SK-N-SH treated with all-trans-retinoic acid at 6 μM for 48 hours (cell line): ENCODE results near the gene FYTTD1.

Experiments
- ATAC-seq: fragments of 200-7000 bp; cut with Tn5 transposase; 3 replicates; pipeline ENCODE4 v1.9.1; 2020; ENCODE audit warnings: mild to moderate bottlenecking, moderate library complexity
- BACH2 ChIP-seq: fragments of 250-450 bp; sonication (Bioruptor Pico); IDR thresholded peaks from 2 replicates; pipeline ENCODE4 v1.9.0; 2021; ENCODE audit warnings: mild to moderate bottlenecking, borderline replicate concordance
- GLIS3 ChIP-seq: fragments of 250-450 bp; sonication (Bioruptor Pico); IDR thresholded peaks from 2 replicates; pipeline ENCODE4 v1.5.0; 2020; ENCODE audit warnings: mild to moderate bottlenecking, moderate library complexity
- ISL1 ChIP-seq: fragments of 250-450 bp; sonication (Bioruptor Pico); IDR thresholded peaks from 2 replicates; pipeline ENCODE4 v2.1.2; 2022; ENCODE audit warnings: mild to moderate bottlenecking, moderate library complexity
- PPARA ChIP-seq: fragments of 250-450 bp; sonication (Bioruptor Pico); IDR thresholded peaks from 2 replicates; pipeline ENCODE4 v1.5.0; 2020; ENCODE audit warnings: mild to moderate bottlenecking, borderline replicate concordance
- RARB ChIP-seq: fragments of 250-450 bp; sonication (Bioruptor Pico); IDR thresholded peaks from 2 replicates; pipeline ENCODE4 v1.8.0; 2021; ENCODE audit warnings: mild to moderate bottlenecking, moderate library complexity
- SNAI2 ChIP-seq: fragments of 250-450 bp; sonication (Bioruptor Pico); IDR thresholded peaks from 2 replicates; pipeline ENCODE4 v1.5.0; 2020; ENCODE audit warnings: mild to moderate bottlenecking, moderate library complexity
- TCF4 ChIP-seq: fragments of 250-450 bp; sonication (Bioruptor Pico); IDR thresholded peaks from 2 replicates; pipeline ENCODE4 v1.8.0; 2021; ENCODE audit warnings: mild to moderate bottlenecking, moderate library complexity, borderline replicate concordance
- TOX ChIP-seq: fragments of 250-450 bp; sonication (Bioruptor Pico); IDR thresholded peaks from 2 replicates; pipeline ENCODE4 v1.8.0; 2021; ENCODE audit warnings: mild to moderate bottlenecking, moderate library complexity, borderline replicate concordance
- ZC3H10 ChIP-seq: fragments of 250-450 bp; sonication (Bioruptor Pico); IDR thresholded peaks from 2 replicates; pipeline ENCODE4 v1.5.1; 2021; ENCODE audit warnings: mild to moderate bottlenecking, moderate library complexity
- ZFP3 ChIP-seq: fragments of 250-450 bp; sonication (Bioruptor Pico); IDR thresholded peaks from 2 replicates; pipeline ENCODE4 v1.5.0; 2020; ENCODE audit warnings: mild to moderate bottlenecking, moderate library complexity
- ZFP30 ChIP-seq: fragments of 450-650 bp; formaldehyde crosslinking; IDR thresholded peaks from 2 replicates; pipeline ENCODE4 v1.5.0; 2022; ENCODE audit warnings: mild to moderate bottlenecking, moderate library complexity
- ZNF565 ChIP-seq: fragments of 450-650 bp; formaldehyde crosslinking; conservative IDR thresholded peaks from 2 replicates; pipeline ENCODE4 v1.5.0; 2020; ENCODE audit warnings: low read depth, mild to moderate bottlenecking, moderate library complexity
- ZNF70 ChIP-seq: fragments of 450-650 bp; formaldehyde crosslinking; IDR thresholded peaks from 2 replicates; pipeline ENCODE4 v1.5.0; 2020; ENCODE audit warnings: mild to moderate bottlenecking, moderate library complexity
- ZNF8 ChIP-seq: fragments of 450-650 bp; formaldehyde crosslinking; IDR thresholded peaks from 2 replicates; pipeline ENCODE4 v1.5.0; 2020; ENCODE audit warnings: mild to moderate bottlenecking, moderate library complexity
- TF ChIP-seq, protein P1 (sequence below): fragments of 250-450 bp; sonication (Bioruptor Pico); IDR thresholded peaks from 2 replicates; pipeline ENCODE4 v1.8.0; 2020; ENCODE audit warnings: mild to moderate bottlenecking, moderate library complexity, borderline replicate concordance
- TF ChIP-seq, protein P2 (sequence below): fragments of 250-450 bp; sonication (Bioruptor Pico); IDR thresholded peaks from 2 replicates; pipeline ENCODE4 v1.5.1; 2021; ENCODE audit warnings: mild to moderate bottlenecking, moderate library complexity
- TF ChIP-seq, protein P3 (sequence below): fragments of 250-450 bp; sonication (Bioruptor Pico); IDR thresholded peaks from 2 replicates; pipeline ENCODE4 v1.5.0; 2020; ENCODE audit warnings: mild to moderate bottlenecking, moderate library complexity
- TF ChIP-seq, protein P4 (sequence below): fragments of 250-450 bp; sonication (Bioruptor Pico); IDR thresholded peaks from 2 replicates; pipeline ENCODE4 v1.5.1; 2020; ENCODE audit warnings: low read depth, mild to moderate bottlenecking, moderate library complexity

The FYTTD1 gene

DNA sequence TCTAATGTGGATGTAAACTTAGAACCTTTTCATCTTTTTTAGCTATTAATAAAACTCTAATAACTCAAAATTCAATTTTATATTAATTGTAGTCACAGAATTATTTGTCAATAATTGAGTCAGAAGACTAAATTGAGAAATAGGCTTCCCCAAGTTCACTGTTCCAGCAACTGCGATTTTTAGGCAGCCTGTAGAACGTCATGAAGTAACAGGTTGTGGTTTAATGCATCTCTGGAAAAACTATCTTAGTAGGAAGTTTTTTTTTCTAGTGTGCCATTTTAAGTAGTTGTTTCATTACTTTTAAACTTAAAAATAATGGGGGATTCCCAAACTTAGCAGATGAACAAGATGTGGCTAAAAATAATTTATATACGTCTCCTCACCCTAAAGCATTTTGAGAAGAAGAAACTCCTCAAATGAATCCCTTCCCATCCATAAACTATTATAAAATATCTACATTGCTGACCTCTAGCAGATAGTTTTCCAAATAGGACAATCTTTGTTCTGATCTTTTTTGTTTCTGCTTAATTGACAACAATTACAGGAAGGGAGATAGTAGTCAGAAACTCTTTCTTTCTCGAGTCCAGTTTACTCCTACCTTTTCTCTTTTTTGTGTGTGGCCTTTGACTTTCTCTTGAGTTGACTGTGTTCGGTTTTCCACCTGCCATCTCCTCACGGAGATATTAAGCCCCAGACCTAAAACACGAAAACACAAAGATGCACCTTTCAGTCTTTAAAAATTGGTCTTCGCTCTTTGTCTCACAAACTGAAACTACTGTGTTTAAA, 84.4 kb downstream of the FYTTD1 start:
- no peak for TF ChIP-seq ZNF8
- TF ChIP-seq ISL1 (CRISPR knock-in tag), result no peak
- no peak for TF ChIP-seq GLIS3 (CRISPR knock-in tag)
- TF ChIP-seq ZFP3 (CRISPR knock-in tag), result no peak
- TF ChIP-seq, protein P1, sequence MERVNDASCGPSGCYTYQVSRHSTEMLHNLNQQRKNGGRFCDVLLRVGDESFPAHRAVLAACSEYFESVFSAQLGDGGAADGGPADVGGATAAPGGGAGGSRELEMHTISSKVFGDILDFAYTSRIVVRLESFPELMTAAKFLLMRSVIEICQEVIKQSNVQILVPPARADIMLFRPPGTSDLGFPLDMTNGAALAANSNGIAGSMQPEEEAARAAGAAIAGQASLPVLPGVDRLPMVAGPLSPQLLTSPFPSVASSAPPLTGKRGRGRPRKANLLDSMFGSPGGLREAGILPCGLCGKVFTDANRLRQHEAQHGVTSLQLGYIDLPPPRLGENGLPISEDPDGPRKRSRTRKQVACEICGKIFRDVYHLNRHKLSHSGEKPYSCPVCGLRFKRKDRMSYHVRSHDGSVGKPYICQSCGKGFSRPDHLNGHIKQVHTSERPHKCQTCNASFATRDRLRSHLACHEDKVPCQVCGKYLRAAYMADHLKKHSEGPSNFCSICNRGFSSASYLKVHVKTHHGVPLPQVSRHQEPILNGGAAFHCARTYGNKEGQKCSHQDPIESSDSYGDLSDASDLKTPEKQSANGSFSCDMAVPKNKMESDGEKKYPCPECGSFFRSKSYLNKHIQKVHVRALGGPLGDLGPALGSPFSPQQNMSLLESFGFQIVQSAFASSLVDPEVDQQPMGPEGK, result no peak
- TF ChIP-seq, protein P2, sequence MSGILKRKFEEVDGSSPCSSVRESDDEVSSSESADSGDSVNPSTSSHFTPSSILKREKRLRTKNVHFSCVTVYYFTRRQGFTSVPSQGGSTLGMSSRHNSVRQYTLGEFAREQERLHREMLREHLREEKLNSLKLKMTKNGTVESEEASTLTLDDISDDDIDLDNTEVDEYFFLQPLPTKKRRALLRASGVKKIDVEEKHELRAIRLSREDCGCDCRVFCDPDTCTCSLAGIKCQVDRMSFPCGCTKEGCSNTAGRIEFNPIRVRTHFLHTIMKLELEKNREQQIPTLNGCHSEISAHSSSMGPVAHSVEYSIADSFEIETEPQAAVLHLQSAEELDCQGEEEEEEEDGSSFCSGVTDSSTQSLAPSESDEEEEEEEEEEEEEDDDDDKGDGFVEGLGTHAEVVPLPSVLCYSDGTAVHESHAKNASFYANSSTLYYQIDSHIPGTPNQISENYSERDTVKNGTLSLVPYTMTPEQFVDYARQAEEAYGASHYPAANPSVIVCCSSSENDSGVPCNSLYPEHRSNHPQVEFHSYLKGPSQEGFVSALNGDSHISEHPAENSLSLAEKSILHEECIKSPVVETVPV, result no peak
- TF ChIP-seq, protein P3, sequence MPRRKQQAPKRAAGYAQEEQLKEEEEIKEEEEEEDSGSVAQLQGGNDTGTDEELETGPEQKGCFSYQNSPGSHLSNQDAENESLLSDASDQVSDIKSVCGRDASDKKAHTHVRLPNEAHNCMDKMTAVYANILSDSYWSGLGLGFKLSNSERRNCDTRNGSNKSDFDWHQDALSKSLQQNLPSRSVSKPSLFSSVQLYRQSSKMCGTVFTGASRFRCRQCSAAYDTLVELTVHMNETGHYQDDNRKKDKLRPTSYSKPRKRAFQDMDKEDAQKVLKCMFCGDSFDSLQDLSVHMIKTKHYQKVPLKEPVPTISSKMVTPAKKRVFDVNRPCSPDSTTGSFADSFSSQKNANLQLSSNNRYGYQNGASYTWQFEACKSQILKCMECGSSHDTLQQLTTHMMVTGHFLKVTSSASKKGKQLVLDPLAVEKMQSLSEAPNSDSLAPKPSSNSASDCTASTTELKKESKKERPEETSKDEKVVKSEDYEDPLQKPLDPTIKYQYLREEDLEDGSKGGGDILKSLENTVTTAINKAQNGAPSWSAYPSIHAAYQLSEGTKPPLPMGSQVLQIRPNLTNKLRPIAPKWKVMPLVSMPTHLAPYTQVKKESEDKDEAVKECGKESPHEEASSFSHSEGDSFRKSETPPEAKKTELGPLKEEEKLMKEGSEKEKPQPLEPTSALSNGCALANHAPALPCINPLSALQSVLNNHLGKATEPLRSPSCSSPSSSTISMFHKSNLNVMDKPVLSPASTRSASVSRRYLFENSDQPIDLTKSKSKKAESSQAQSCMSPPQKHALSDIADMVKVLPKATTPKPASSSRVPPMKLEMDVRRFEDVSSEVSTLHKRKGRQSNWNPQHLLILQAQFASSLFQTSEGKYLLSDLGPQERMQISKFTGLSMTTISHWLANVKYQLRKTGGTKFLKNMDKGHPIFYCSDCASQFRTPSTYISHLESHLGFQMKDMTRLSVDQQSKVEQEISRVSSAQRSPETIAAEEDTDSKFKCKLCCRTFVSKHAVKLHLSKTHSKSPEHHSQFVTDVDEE (CRISPR knock-in tag), result no peak
- TF ChIP-seq BACH2 (CRISPR knock-in tag), result no peak
- ATAC-seq, result no peak

DNA sequence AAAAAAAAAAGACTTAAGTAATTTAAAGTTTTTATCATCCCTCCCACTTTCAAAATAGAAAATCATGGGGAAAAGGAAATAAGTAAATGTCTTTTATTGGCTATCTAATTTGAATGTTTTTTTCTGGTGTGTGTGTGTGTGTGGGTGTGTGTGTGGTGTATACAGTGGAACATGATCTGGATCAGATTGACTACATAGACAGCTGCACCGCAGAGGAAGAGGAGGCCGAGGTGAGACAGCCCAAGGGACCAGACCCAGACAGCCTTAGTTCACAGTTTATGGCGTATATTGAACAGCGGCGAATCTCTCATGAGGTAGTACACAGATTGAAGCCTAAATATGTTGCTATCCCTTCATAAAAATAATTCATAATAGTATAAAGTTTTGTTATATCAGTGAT, 85.8 kb downstream of the FYTTD1 start:
- no peak for TF ChIP-seq ZFP30
- TF ChIP-seq, protein P4, sequence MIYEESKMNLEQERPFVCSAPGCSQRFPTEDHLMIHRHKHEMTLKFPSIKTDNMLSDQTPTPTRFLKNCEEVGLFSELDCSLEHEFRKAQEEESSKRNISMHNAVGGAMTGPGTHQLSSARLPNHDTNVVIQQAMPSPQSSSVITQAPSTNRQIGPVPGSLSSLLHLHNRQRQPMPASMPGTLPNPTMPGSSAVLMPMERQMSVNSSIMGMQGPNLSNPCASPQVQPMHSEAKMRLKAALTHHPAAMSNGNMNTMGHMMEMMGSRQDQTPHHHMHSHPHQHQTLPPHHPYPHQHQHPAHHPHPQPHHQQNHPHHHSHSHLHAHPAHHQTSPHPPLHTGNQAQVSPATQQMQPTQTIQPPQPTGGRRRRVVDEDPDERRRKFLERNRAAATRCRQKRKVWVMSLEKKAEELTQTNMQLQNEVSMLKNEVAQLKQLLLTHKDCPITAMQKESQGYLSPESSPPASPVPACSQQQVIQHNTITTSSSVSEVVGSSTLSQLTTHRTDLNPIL, result no peak
- no peak for TF ChIP-seq ZNF70 (CRISPR knock-in tag)
- TF ChIP-seq, protein P1, result no peak
- TF ChIP-seq ZNF8, result no peak
- TF ChIP-seq, protein P3 (CRISPR knock-in tag), result no peak
- TF ChIP-seq TCF4, result no peak
- TF ChIP-seq, protein P2, result no peak
- TF ChIP-seq ZC3H10 (CRISPR knock-in tag), result no peak
- no peak for ATAC-seq

GRCh38 chr3:197836244-197836643, 86.6 kb downstream of the FYTTD1 start:
- no peak for ATAC-seq
- TF ChIP-seq ISL1 (CRISPR knock-in tag), result no peak
- TF ChIP-seq TCF4, result no peak
- no peak for TF ChIP-seq SNAI2
- TF ChIP-seq BACH2 (CRISPR knock-in tag), result no peak
- no peak for TF ChIP-seq TOX (CRISPR knock-in tag)
- TF ChIP-seq, protein P1, result no peak
- no peak for TF ChIP-seq GLIS3 (CRISPR knock-in tag)
- no peak for TF ChIP-seq PPARA (CRISPR knock-in tag)
- TF ChIP-seq, protein P2, result no peak
- TF ChIP-seq ZNF565 (CRISPR knock-in tag), result no peak
- no peak for TF ChIP-seq RARB
